Mucosa of rectum (tissue), 2 donors: Measurements from ENCODE around the gene JMJD1C.
"Not testable (repeated sequence)": the region's sequence is repeated elsewhere in the genome, so short reads cannot be mapped to it uniquely, and the experiment has no call there.

Experiments
- H3K27ac ChIP-seq, 2 donors: one replicate each; pipeline ENCODE4 v1.7.0; 2013; ENCODE audit warnings: inconsistent platforms in 2 of 2, low read depth in 2 of 2, low read length in 2 of 2
- H3K27me3 ChIP-seq, 2 donors: one replicate each; pipeline ENCODE4 v1.7.0; 2013; ENCODE audit warnings: low read length in 2 of 2; ENCODE audit not compliant: control insufficient read depth in 2 of 2, insufficient read depth in 2 of 2
- H3K36me3 ChIP-seq, 2 donors: one replicate each; pipeline ENCODE4 v1.7.0; 2013; ENCODE audit warnings: low read length in 2 of 2; ENCODE audit not compliant: control insufficient read depth in 2 of 2, insufficient read depth in 2 of 2
- H3K4me1 ChIP-seq, 2 donors: one replicate each; pipeline ENCODE4 v1.7.0; 2013; ENCODE audit warnings: low read length in 2 of 2, mild to moderate bottlenecking in 1 of 2; ENCODE audit not compliant: control insufficient read depth in 2 of 2, insufficient read depth in 2 of 2
- H3K4me3 ChIP-seq, 2 donors: one replicate each; pipeline ENCODE4 v1.7.0; 2013; ENCODE audit warnings: low read length in 2 of 2
- H3K9ac ChIP-seq, 2 donors: one replicate each; pipeline ENCODE4 v1.7.0; 2013; ENCODE audit warnings: low read length in 2 of 2, low read depth in 1 of 2, mild to moderate bottlenecking in 1 of 2
- H3K9me3 ChIP-seq, 2 donors: one replicate each; pipeline ENCODE4 v1.7.0; 2013; ENCODE audit warnings: low read length in 2 of 2; ENCODE audit not compliant: control insufficient read depth in 2 of 2
- donor health status: healthy.
- donor health status: Normal muscosa, but diverticular disease.

The JMJD1C gene

DNA sequence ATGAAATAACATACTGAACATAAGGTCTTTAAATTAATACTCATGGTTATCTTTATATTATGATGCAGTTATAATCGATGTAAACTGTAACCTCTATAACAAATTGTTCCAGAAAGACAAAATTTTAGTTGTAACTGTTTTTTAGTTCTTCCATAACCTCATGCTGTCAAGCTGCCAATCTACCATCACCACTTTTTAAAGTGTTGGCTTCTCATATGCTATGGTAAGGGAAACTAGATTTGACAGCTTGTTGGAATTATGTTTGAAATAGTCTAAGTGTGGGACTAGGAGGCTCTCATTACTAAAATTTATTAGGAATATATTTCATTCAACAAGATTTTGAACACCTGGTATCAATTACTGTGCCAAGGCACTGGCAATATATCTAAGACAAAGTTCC lies 227.3 kb downstream of the JMJD1C start:
- no peak overlapping the region for H3K27ac ChIP-seq
- H3K9ac ChIP-seq = no peak overlapping the region
- H3K27me3 ChIP-seq = no peaks in the 10 kb centered on the region
- H3K4me3 ChIP-seq = no peak overlapping the region
- no peaks in the 10 kb centered on the region for H3K9me3 ChIP-seq
- peaks cover 0 to 3% of the 10 kb centered on the region in 2 donors for H3K36me3 ChIP-seq
- H3K4me1 ChIP-seq = peaks cover 17 to 29% of the 10 kb centered on the region in 2 donors

DNA sequence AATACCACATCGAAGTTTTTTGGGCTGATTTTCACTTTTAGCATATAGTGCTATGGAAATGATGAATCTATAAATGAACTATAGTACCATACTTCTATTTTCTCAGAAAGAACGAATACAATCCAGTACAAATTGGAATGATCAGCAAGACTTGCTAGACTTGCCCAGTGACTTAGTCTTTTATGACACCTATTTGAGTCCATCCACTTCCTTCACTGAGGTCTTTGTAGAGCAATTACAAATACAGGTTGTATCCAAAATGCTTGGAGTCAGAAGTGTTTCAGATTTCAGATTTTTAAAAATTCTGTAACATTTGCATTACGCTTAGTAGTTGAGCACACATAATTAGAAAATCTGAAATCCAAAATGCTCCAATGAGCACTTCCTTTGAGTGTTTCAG lies 228.4 kb downstream of the JMJD1C start:
- peaks cover 17 to 29% of the 10 kb centered on the region in 2 donors for H3K4me1 ChIP-seq
- H3K9me3 ChIP-seq = no peaks in the 10 kb centered on the region
- peak overlapping the region; percentile 28 to 35 for H3K4me3 ChIP-seq
- H3K27ac ChIP-seq = peak overlapping the region; percentile 70 to 81
- no peaks in the 10 kb centered on the region for H3K27me3 ChIP-seq
- H3K9ac ChIP-seq = peak overlapping the region; percentile 8 to 51
- H3K36me3 ChIP-seq = peaks cover 0 to 3% of the 10 kb centered on the region in 2 donors

DNA sequence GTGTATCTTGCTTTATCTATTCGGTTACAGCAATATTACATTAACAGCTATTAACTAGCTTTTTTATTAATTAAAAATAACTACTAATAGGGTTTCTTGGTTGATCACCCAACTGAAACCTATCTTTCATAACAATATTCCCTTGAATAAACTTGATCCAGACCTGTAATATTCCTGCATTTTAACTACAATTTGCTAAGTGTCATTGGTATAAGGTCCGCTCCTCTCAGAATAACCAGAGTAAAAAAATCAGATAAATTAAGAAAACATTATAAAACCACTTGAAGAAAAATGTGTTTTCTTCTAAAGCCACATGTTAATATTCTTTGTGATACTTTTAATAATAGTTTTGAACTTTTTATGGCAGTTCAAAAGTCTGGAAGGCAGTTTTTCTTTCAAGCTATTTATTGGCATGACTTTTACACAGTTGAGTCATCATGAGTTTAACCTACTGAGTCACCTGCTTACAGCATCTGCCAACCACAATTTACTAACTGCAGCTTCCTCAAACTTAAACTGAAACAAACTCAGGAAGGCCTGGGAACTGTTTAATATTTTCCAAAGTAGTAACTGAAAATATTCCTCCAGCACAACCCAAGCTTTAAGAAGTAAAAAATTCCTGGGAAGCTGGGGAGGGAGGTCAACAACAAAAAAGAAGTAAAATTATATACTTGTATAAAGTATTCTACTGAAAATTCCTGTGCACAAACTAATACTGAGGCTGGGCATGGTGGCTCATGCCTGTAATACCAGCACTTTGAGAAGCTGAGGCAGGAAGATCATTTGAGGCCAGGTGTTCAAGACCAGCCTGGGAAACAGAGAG lies 229.5 kb downstream of the JMJD1C start:
- H3K27me3 ChIP-seq = no peaks in the 10 kb centered on the region
- peaks cover 14 to 24% of the 10 kb centered on the region in 2 donors for H3K4me1 ChIP-seq
- H3K4me3 ChIP-seq = peak overlapping the region in 1 of 2 donors; percentile 45
- peak overlapping the region; percentile 70 to 81 for H3K27ac ChIP-seq
- H3K9ac ChIP-seq = peak overlapping the region; percentile 34 to 51
- peaks cover 0 to 3% of the 10 kb centered on the region in 2 donors for H3K36me3 ChIP-seq
- no peaks in the 10 kb centered on the region for H3K9me3 ChIP-seq

DNA sequence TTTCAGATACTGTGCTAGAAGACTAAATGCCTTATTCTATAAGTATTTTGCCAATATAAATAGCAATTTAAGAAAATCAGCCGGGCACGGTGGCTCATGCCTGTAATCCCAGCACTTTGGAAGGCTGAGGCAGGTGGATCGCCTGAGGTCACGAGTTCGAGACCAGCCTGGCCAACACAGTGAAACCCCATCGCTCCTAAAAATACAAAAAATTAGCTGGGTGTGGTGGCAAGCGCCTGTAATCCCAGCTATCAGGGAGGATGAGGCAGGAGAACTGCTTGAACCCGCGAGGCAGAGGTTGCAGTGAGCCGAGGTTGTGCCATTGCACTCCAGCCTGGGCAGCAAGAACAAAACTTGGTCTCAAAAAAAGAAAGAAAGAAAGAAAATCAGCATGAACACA lies 230.6 kb downstream of the JMJD1C start:
- not testable (repeated sequence) for H3K9ac ChIP-seq, H3K27ac ChIP-seq, H3K4me3 ChIP-seq, H3K27me3 ChIP-seq, H3K9me3 ChIP-seq, H3K36me3 ChIP-seq
- peaks cover 9 to 24% of the 10 kb centered on the region in 2 donors for H3K4me1 ChIP-seq

DNA sequence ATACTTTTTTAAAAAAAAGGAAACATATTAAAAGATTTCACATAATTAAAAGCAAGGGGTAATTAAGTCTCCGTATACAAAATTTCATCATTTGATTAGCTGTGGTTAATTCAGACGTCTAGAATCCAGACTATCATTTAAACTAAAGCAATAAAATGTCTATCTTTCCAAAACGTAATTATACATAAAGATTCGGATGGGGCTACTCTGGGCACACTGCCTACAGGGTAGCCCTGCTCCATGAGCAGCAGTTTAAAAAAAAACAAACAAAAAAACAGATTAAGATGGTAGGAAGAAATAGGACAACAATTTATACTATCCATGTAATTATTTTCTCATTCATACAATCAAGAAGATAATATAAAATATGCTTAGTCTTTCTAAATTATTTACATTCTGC lies 236.6 kb downstream of the JMJD1C start:
- H3K4me1 ChIP-seq = no peaks in the 10 kb centered on the region
- no peak overlapping the region for H3K27ac ChIP-seq
- no peak overlapping the region for H3K9ac ChIP-seq

DNA sequence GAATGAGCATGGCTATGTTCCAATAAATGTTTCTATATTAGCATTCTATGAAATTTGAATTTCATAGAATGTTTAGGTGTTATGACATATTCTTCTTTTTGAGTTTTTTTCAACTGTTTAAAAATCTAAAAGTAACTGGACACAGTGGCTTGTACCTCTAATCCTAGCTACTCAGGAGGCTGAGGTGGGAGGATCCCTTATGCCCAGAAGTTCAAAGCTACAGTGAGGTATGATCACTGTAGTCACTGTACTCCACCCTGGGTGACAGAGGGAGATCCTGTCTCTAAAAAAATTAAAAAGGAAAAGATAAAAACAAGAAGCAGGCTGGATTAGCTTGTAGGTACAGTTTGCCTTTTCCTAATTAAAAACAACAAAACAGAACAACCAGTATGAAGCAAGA lies 237.5 kb downstream of the JMJD1C start:
- Histone ChIP-seq H3K4me1 (no peaks in the 10 kb centered on the region), H3K9ac (no peak overlapping the region), H3K36me3 (no peaks in the 10 kb centered on the region), H3K27me3 (no peaks in the 10 kb centered on the region), H3K9me3 (no peaks in the 10 kb centered on the region), H3K27ac (no peak overlapping the region), H3K4me3 (no peak overlapping the region)

More for the DNA sequence above, 236.6 kb downstream of the JMJD1C start:
- Histone ChIP-seq H3K9me3 (no peaks in the 10 kb centered on the region), H3K4me3 (no peak overlapping the region), H3K27me3 (no peaks in the 10 kb centered on the region), H3K36me3 (no peaks in the 10 kb centered on the region)

DNA sequence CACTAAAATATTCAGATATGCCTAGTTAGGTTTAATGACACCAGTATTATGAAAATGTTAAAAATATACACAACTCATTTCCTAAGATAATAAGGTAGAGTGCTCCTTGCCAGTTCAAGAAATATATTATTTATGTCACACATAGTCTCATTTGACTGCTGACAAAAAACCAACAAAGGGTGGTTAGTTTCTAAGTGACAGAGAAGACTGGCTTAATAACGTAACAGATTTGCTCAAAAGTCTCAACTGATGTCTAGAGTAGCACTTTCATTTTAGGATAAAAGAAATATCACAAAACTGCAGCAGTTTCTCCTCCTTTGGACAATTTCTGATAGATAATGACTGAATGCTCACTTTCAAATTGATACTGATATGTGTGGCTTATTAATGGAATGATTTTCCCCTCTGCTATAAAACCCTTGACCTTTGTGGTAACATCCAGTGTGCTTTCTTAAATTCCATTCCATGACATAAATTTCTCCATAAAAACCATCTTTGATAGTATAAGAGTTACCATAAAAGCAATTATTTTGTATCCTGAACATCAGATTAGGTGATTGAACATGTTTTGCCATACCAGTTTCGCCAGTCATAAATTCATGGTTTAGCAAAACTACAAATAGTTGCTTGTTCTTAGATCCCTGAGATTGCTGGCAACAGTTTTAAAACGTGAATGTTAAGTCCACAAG lies 238.4 kb downstream of the JMJD1C start:
- no peak overlapping the region for H3K9ac ChIP-seq
- no peaks in the 10 kb centered on the region for H3K4me1 ChIP-seq
- H3K4me3 ChIP-seq = no peak overlapping the region

DNA sequence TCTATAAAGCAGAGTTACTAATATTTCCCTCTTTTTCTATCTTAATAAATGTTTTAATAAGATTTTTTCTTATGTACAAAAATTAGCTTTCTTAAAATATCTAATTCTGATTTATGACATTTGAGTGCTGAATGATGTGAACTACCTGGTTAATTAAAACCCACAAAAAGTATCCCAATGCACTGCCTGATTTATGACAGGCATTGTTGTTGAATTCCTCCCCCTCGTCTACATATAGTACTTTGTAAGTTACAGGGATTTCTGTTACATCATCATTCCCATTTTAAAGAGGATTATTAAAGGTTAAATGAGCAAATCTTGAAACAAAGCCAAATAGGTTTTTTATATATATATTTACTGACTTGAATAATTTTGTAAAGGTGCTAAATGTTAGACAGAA lies 241.5 kb downstream of the JMJD1C start:
- Histone ChIP-seq H3K36me3 (no peaks in the 10 kb centered on the region), H3K9ac (no peak overlapping the region), H3K27me3 (no peaks in the 10 kb centered on the region), H3K4me1 (peaks cover 0 to 7% of the 10 kb centered on the region in 2 donors), H3K4me3 (no peak overlapping the region), H3K27ac (no peak overlapping the region), H3K9me3 (no peaks in the 10 kb centered on the region)

More for the DNA sequence above, 238.4 kb downstream of the JMJD1C start:
- Histone ChIP-seq H3K36me3 (no peaks in the 10 kb centered on the region), H3K9me3 (no peaks in the 10 kb centered on the region), H3K27me3 (no peaks in the 10 kb centered on the region), H3K27ac (no peak overlapping the region)

DNA sequence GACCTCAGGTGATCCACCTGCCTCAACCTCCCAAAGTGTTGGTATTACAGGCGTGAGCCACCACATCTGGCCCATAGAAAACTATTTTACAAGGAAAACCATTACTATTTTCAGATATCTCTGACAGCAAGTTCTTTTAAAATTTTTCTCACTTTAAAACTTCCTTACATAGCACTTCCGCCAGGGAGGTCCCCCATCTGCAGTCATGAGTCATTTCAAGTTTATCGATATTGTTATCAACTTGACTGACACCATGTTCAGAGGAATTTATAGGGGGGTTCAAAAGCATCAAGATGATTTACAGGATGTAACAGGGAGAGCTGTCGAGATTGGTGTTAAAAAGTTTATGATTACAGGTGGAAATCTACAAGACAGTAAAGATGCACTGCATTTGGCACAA lies 243.8 kb downstream of the JMJD1C start:
- Histone ChIP-seq H3K4me1 (peaks cover 0 to 13% of the 10 kb centered on the region in 2 donors), H3K4me3 (no peak overlapping the region), H3K27me3 (no peaks in the 10 kb centered on the region), H3K9ac (no peak overlapping the region), H3K36me3 (no peaks in the 10 kb centered on the region), H3K27ac (no peak overlapping the region), H3K9me3 (no peaks in the 10 kb centered on the region)

DNA sequence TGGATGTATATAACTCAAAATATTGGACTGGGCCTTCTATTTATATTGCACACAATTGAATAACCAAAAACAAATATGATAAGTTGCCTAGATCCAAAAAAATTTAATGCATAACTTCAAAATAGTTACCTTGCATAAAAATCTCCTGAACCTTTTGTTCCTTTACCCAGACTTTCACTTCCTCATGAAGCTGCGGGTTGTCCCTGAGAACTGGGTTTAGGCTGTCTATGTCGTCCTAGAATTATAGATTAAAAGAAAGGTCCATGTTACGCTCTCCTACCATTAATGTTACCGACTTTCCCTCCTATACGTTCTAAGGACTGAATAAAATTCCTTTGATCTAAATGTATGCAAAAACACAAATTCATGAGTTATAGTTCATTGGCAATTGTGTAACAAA lies 246.0 kb downstream of the JMJD1C start:
- H3K9ac ChIP-seq = no peak overlapping the region
- H3K9me3 ChIP-seq = no peaks in the 10 kb centered on the region
- H3K4me3 ChIP-seq = no peak overlapping the region
- no peak overlapping the region for H3K27ac ChIP-seq
- no peaks in the 10 kb centered on the region for H3K27me3 ChIP-seq
- H3K4me1 ChIP-seq = peaks cover 0 to 13% of the 10 kb centered on the region in 2 donors
- H3K36me3 ChIP-seq = peaks cover 3 to 5% of the 10 kb centered on the region in 2 donors
